Measurements from ENCODE around the gene CDKAL1. TPM values are rescaled to one million over a fixed set of nuclear protein-coding genes. Genes with fewer than 3 reads are reported as not detected.

Gene CDKAL1
- total and polyA plus RNA-seq, 2 of the 13 experiments (the other 11 are each of a cell fraction or from before 2014, with no cell fraction given): 9.5 to 27.7 TPM

DNA sequence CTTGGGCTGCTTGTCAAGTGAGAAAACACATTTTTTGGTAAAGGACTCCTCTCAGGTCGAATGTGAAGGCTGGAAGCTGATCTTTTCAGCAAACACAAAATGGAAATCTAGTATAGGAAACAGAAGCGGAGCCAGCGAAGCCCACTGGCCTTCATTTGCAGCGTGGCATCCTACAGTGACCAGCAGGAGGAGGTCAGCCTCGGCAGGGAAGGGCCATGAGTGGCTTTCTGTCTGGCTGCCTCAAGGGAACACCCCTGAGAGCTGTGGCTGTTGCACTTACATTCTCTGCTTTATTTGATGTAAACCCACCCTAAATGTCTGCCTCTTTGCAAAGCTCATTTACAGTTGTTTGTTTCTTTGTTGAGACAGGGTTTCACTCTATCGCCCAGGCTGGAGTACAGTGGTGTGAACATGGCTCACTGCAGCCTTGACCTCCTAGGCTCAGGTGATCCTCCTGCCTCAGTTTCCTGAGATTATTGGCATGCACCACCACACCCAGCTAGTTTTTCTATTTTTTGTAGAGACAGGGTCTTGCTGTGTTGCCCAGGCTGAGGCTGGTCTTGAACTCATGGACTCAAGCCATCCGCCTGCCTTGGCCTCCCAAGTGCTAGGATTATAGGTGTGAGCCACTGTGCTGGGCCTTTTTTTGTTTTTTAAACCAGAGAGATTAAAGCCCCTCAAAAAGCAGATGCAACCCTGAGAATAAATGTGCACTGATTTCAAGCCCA is 737.3 kb downstream of the CDKAL1 start:
- Histone ChIP-seq H3K9ac (ENCODE audit: insufficient read depth, low read depth, low read length) (no peak overlapping the region), H3K27ac (ENCODE audit: extremely low read length, insufficient read depth, low read length) (no peak overlapping the region), H3K4me2 (ENCODE audit: low read depth, low read length) (peak overlapping the region; percentile 81), H3K4me3 (replicated peaks in 1 of 3; ENCODE audit: insufficient read depth in 1 of 3, low read depth in 2 of 3, low read length in 3 of 3) (peak overlapping the region in 2 of 3 experiments; percentile 43 to 57; a peak in 2 of 6 replicates), H2AFZ (ENCODE audit: low read length) (peak overlapping the region; percentile 84), H3K79me2 (ENCODE audit: insufficient read depth, low read length) (no peaks in the 10 kb centered on the region), H3K9me3 (ENCODE audit: low read length) (no peaks in the 10 kb centered on the region), H3K36me3 (replicated peaks in 1 of 2; ENCODE audit: control insufficient read depth in 1 of 2, insufficient read depth in 2 of 2, low read length in 2 of 2) (no peaks in the 10 kb centered on the region), H3K27me3 (ENCODE audit: control insufficient read depth in 1 of 2, insufficient read depth in 2 of 2, low read length in 2 of 2) (no peaks in the 10 kb centered on the region; a peak in 1 of 5 replicates), H4K20me1 (ENCODE audit: insufficient read depth, low read length) (no peaks in the 10 kb centered on the region), H3K4me1 (ENCODE audit: insufficient read depth, low read length) (peaks cover 18% of the 10 kb centered on the region)
- peak; percentile 30 for FAIRE-seq
- DNase-seq (ENCODE audit: low spot score): peak; percentile 23
- intact Hi-C loops (cut with micrococcal nuclease; ENCODE audit: unreplicated experiment): loop anchor here (2.0 kb wide), 1 partner anchor 317 kb away; no protein-coding TSS in a partner anchor
- no TSS peak for BruUV-seq (replicated peaks)
- CTCF ChIA-PET (ENCODE audit: low intra/inter-chr PET ratio, low total read pairs): interaction anchor here (1.5 kb wide), 1 partner anchor 318 kb away, joined by 3 read pairs; no protein-coding TSS in a partner anchor
- in situ Hi-C loops (cut with HindIII; ENCODE audit: extremely low pct_ligation_motif_present, low pct_unique_long_range_greater_than_20kb): no loop called here
- WGBS (ENCODE audit: low lambda C conversion rate): 48% methylated on average over 7 of the region's 7 CpGs
- POLR2A ChIA-PET: no interaction called here
- ATAC-seq: peak; percentile 91
- TF ChIP-seq ZFP36L2 (CRISPR knock-in tag; IDR thresholded peaks at IDR 0.05): no peak
- TF ChIP-seq HNRNPL (IDR thresholded peaks at IDR 0.05; ENCODE audit: low read depth, low read length): no peak
- no peak for TF ChIP-seq RARG (CRISPR knock-in tag; IDR thresholded peaks at IDR 0.05; ENCODE audit: low read depth)
- TF ChIP-seq ZNF543 (CRISPR knock-in tag; IDR thresholded peaks at IDR 0.05): no peak
- TF ChIP-seq, protein P1, sequence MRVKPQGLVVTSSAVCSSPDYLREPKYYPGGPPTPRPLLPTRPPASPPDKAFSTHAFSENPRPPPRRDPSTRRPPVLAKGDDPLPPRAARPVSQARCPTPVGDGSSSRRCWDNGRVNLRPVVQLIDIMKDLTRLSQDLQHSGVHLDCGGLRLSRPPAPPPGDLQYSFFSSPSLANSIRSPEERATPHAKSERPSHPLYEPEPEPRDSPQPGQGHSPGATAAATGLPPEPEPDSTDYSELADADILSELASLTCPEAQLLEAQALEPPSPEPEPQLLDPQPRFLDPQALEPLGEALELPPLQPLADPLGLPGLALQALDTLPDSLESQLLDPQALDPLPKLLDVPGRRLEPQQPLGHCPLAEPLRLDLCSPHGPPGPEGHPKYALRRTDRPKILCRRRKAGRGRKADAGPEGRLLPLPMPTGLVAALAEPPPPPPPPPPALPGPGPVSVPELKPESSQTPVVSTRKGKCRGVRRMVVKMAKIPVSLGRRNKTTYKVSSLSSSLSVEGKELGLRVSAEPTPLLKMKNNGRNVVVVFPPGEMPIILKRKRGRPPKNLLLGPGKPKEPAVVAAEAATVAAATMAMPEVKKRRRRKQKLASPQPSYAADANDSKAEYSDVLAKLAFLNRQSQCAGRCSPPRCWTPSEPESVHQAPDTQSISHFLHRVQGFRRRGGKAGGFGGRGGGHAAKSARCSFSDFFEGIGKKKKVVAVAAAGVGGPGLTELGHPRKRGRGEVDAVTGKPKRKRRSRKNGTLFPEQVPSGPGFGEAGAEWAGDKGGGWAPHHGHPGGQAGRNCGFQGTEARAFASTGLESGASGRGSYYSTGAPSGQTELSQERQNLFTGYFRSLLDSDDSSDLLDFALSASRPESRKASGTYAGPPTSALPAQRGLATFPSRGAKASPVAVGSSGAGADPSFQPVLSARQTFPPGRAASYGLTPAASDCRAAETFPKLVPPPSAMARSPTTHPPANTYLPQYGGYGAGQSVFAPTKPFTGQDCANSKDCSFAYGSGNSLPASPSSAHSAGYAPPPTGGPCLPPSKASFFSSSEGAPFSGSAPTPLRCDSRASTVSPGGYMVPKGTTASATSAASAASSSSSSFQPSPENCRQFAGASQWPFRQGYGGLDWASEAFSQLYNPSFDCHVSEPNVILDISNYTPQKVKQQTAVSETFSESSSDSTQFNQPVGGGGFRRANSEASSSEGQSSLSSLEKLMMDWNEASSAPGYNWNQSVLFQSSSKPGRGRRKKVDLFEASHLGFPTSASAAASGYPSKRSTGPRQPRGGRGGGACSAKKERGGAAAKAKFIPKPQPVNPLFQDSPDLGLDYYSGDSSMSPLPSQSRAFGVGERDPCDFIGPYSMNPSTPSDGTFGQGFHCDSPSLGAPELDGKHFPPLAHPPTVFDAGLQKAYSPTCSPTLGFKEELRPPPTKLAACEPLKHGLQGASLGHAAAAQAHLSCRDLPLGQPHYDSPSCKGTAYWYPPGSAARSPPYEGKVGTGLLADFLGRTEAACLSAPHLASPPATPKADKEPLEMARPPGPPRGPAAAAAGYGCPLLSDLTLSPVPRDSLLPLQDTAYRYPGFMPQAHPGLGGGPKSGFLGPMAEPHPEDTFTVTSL (CRISPR knock-in tag; IDR thresholded peaks at IDR 0.05; ENCODE audit: borderline replicate concordance): 0 out of 2 replicates have a peak, but pooled peaks have one; percentile 5
- TF ChIP-seq ETV5 (CRISPR knock-in tag; IDR thresholded peaks at IDR 0.05; ENCODE audit: borderline replicate concordance): no peak
- no peak for TF ChIP-seq ZNF34 (CRISPR knock-in tag; IDR thresholded peaks at IDR 0.05; ENCODE audit: borderline replicate concordance)
- 0 out of 2 replicates have a peak, but pooled peaks have one; percentile 69 for TF ChIP-seq ZNF674 (CRISPR knock-in tag; IDR thresholded peaks at IDR 0.05; ENCODE audit: low read depth)
- TF ChIP-seq, protein P2, sequence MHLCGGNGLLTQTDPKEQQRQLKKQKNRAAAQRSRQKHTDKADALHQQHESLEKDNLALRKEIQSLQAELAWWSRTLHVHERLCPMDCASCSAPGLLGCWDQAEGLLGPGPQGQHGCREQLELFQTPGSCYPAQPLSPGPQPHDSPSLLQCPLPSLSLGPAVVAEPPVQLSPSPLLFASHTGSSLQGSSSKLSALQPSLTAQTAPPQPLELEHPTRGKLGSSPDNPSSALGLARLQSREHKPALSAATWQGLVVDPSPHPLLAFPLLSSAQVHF (CRISPR knock-in tag; IDR thresholded peaks at IDR 0.05): no peak
- TF ChIP-seq CCDC6 (CRISPR knock-in tag; IDR thresholded peaks at IDR 0.05): no peak
- TF ChIP-seq, protein P3, sequence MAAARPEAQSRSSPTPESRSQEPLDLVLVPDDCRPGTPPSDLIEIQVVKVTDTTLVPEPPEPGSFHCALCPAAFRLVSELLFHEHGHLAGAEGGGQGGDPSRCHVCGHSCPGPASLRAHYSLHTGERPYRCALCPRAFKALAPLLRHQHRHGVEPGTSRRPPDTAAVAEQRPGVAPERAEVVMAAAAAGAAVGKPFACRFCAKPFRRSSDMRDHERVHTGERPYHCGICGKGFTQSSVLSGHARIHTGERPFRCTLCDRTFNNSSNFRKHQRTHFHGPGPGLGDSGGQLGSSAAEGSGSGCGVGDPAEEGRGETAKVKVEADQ (CRISPR knock-in tag; IDR thresholded peaks at IDR 0.05; ENCODE audit: borderline replicate concordance): no peak
- TF ChIP-seq ZNF30 (CRISPR knock-in tag; IDR thresholded peaks at IDR 0.05): 0 out of 2 replicates have a peak, but pooled peaks have one; percentile 38
- no peak for TF ChIP-seq ZNF564 (CRISPR knock-in tag; IDR thresholded peaks at IDR 0.05)
- TF ChIP-seq TP53 (CRISPR knock-in tag; conservative IDR thresholded peaks at IDR 0.05): no peak
- TF ChIP-seq BORCS8-MEF2B (CRISPR knock-in tag; IDR thresholded peaks at IDR 0.05): no peak
- no peak for TF ChIP-seq KLF11 (CRISPR knock-in tag; IDR thresholded peaks at IDR 0.05)
- TF ChIP-seq NBN (conservative IDR thresholded peaks at IDR 0.05): no peak
- no peak for TF ChIP-seq ESRRA (CRISPR knock-in tag; IDR thresholded peaks at IDR 0.05; ENCODE audit: low read depth)
